ENCODE measurements around the gene SAPCD1. TPM values are rescaled to one million over a fixed set of nuclear protein-coding genes. Genes with fewer than 3 reads are reported as not detected.

SAPCD1 gene
- total RNA-seq, 1 experiment from 2014 or later = 13.7 TPM

- peaks cover 4% of the 10 kb centered on the region; the same call in 1 of the 2 replicates for H3K36me3 Mint-ChIP-seq
- TF ChIP-seq GTF2I (CRISPR knock-in tag; conservative IDR thresholded peaks at IDR 0.05) (no peak), CBFB (CRISPR knock-in tag; IDR thresholded peaks at IDR 0.05; ENCODE audit: low read depth) (no peak), IRF2 (CRISPR knock-in tag; IDR thresholded peaks at IDR 0.05; ENCODE audit: borderline replicate concordance, low read depth) (no peak), ZNF671 (CRISPR knock-in tag; IDR thresholded peaks at IDR 0.05) (no peak), RORB (CRISPR knock-in tag; IDR thresholded peaks at IDR 0.05) (no peak), NR3C1 (CRISPR knock-in tag; conservative IDR thresholded peaks at IDR 0.05; ENCODE audit: low read depth) (no peak), SMAD4 (CRISPR knock-in tag; IDR thresholded peaks at IDR 0.05) (no peak), NFE2L1 (CRISPR knock-in tag; IDR thresholded peaks at IDR 0.05) (no peak), ZMAT4 (CRISPR knock-in tag; IDR thresholded peaks at IDR 0.05) (no peak), KAT7 (CRISPR knock-in tag; IDR thresholded peaks at IDR 0.05; ENCODE audit: borderline replicate concordance) (no peak), ATF6 (CRISPR knock-in tag; IDR thresholded peaks at IDR 0.05) (no peak), HMGXB4 (CRISPR knock-in tag; IDR thresholded peaks at IDR 0.05) (no peak), MXD4 (CRISPR knock-in tag; IDR thresholded peaks at IDR 0.05; ENCODE audit: borderline replicate concordance) (no peak), FOXP1 (CRISPR knock-in tag; IDR thresholded peaks at IDR 0.05; ENCODE audit: borderline replicate concordance) (no peak), ZNF263 (CRISPR knock-in tag; IDR thresholded peaks at IDR 0.05; ENCODE audit: low read depth) (no peak)
- H3K4me1 Mint-ChIP-seq = peaks cover 18% of the 10 kb centered on the region
- no peak for ATAC-seq
- H3K27me3 Mint-ChIP-seq (ENCODE audit: low read depth) = no peaks in the 10 kb centered on the region; the same call in none of the 2 replicates
- peak overlapping the region; percentile 85 for H3K4me3 Mint-ChIP-seq
- DNase-seq (ENCODE audit: low spot score) = no peak
- no peak overlapping the region for H3K27ac Mint-ChIP-seq
- POLR2A ChIA-PET = interaction anchor here (0.6 to 2.3 kb wide), 7 partner anchors 7 to 540 kb away, joined by 3 to 18 read pairs (median 6); partner anchors contain the start of genes HSPA1B, VARS1 and VWA7
- CTCF ChIA-PET = interaction anchor here (0.6 to 2.4 kb wide), 8 partner anchors 17 to 145 kb away, joined by 3 to 19 read pairs (median 4); partner anchors contain the start of genes LY6G5C, NELFE, SKIC2 and VARS1
- H3K9me3 Mint-ChIP-seq = no peaks in the 10 kb centered on the region; the same call in 1 of the 2 replicates
Observed at GRCh38 chr6:31813465-31813849, 51.0 kb downstream of the SAPCD1 start.

Other genes starting within 250 kb of the SAPCD1 start
- not detected in 3 replicates for gene MCCD1, start 233.7 kb upstream of the SAPCD1 start, total RNA-seq (2021)
- 704 to 738 TPM (median 712 TPM) in 3 replicates for gene DDX39B, start 220.7 kb upstream of the SAPCD1 start, total RNA-seq (2021)
- 2.7 to 4.1 TPM (median 4.0 TPM) in 3 replicates for gene ATP6V1G2, start 216.0 kb upstream of the SAPCD1 start, total RNA-seq (2021)
- 14.9 to 19.5 TPM (median 17.1 TPM) in 3 replicates for gene NFKBIL1, start 215.0 kb upstream of the SAPCD1 start, total RNA-seq (2021)
- gene LTA, start 190.4 kb upstream of the SAPCD1 start, total RNA-seq (2021) = 0.46 to 1.2 TPM (median 0.87 TPM) in 3 replicates
- 0.23 to 0.46 TPM (median 0.31 TPM) in 3 replicates for gene TNF, start 187.1 kb upstream of the SAPCD1 start, total RNA-seq (2021)
- gene LTB, start 180.2 kb upstream of the SAPCD1 start, total RNA-seq (2021) = 1.0 to 1.5 TPM (median 1.3 TPM) in 3 replicates
- 0.34 to 0.66 TPM in 2 of 3 replicates, not detected in the other for gene LST1, start 176.4 kb upstream of the SAPCD1 start, total RNA-seq (2021)
- gene NCR3, start 169.7 kb upstream of the SAPCD1 start, total RNA-seq (2021) = not detected in 3 replicates
- gene AIF1, start 147.4 kb upstream of the SAPCD1 start, total RNA-seq (2021) = 5.4 to 8.5 TPM (median 7.1 TPM) in 3 replicates
- gene PRRC2A, start 141.9 kb upstream of the SAPCD1 start, total RNA-seq (2021) = 372 to 381 TPM (median 373 TPM) in 3 replicates
- gene BAG6, start 110.0 kb upstream of the SAPCD1 start, total RNA-seq (2021) = 366 to 410 TPM (median 396 TPM) in 3 replicates
- gene APOM, start 106.8 kb upstream of the SAPCD1 start, total RNA-seq (2021) = 3.5 to 4.6 TPM (median 4.3 TPM) in 3 replicates
- 14.0 to 16.3 TPM (median 14.3 TPM) in 3 replicates for gene C6orf47, start 101.9 kb upstream of the SAPCD1 start, total RNA-seq (2021)
- gene GPANK1, start 97.7 kb upstream of the SAPCD1 start, total RNA-seq (2021) = 24.3 to 29.1 TPM (median 26.4 TPM) in 3 replicates
- gene CSNK2B, start 96.6 kb upstream of the SAPCD1 start, total RNA-seq (2021) = 153 to 183 TPM (median 161 TPM) in 3 replicates
- gene LY6G5B, start 92.7 kb upstream of the SAPCD1 start, total RNA-seq (2021) = 10.7 to 15.7 TPM (median 11.0 TPM) in 3 replicates
- 0.98 to 1.6 TPM (median 1.0 TPM) in 3 replicates for gene LY6G5C, start 81.6 kb upstream of the SAPCD1 start, total RNA-seq (2021)
- gene ABHD16A, start 59.3 kb upstream of the SAPCD1 start, total RNA-seq (2021) = 28.6 to 30.3 TPM (median 29.8 TPM) in 3 replicates
- not detected in 3 replicates for gene LY6G6F, start 55.8 kb upstream of the SAPCD1 start, total RNA-seq (2021)
- gene LY6G6D, start 47.3 kb upstream of the SAPCD1 start, total RNA-seq (2021) = not detected in 3 replicates
- gene LY6G6C, start 40.9 kb upstream of the SAPCD1 start, total RNA-seq (2021) = 0.21 to 0.35 TPM in 2 of 3 replicates, not detected in the other
- gene MPIG6B, start 39.3 kb upstream of the SAPCD1 start, total RNA-seq (2021) = 0.09 to 0.11 TPM (median 0.11 TPM) in 3 replicates
- 62.2 to 67.3 TPM (median 65.8 TPM) in 3 replicates for gene DDAH2, start 33.4 kb upstream of the SAPCD1 start, total RNA-seq (2021)
- gene CLIC1, start 26.1 kb upstream of the SAPCD1 start, total RNA-seq (2021) = 229 to 244 TPM (median 230 TPM) in 3 replicates
- gene MSH5, start 22.7 kb upstream of the SAPCD1 start, total RNA-seq (2021) = 43.1 to 62.3 TPM (median 56.1 TPM) in 3 replicates
- 1.2 to 1.8 TPM (median 1.4 TPM) in 3 replicates for gene VWA7, start 14.7 kb downstream of the SAPCD1 start, total RNA-seq (2021)
- 147 to 177 TPM (median 161 TPM) in 3 replicates for gene VARS1, start 33.1 kb downstream of the SAPCD1 start, total RNA-seq (2021)
- 104 to 121 TPM (median 119 TPM) in 3 replicates for gene LSM2, start 44.3 kb downstream of the SAPCD1 start, total RNA-seq (2021)
- 1.2 to 2.1 TPM (median 1.9 TPM) in 3 replicates for gene HSPA1L, start 52.6 kb downstream of the SAPCD1 start, total RNA-seq (2021)
- 57.2 to 80.1 TPM (median 75.8 TPM) in 3 replicates for gene HSPA1A, start 52.9 kb downstream of the SAPCD1 start, total RNA-seq (2021)
- gene HSPA1B, start 65.1 kb downstream of the SAPCD1 start, total RNA-seq (2021) = 75.3 to 105 TPM (median 96.4 TPM) in 3 replicates
- gene NEU1, start 100.2 kb downstream of the SAPCD1 start, total RNA-seq (2021) = 42.6 to 44.8 TPM (median 42.8 TPM) in 3 replicates
- gene SLC44A4, start 116.3 kb downstream of the SAPCD1 start, total RNA-seq (2021) = 3.1 to 3.5 TPM (median 3.5 TPM) in 3 replicates
- gene EHMT2, start 135.0 kb downstream of the SAPCD1 start, total RNA-seq (2021) = 137 to 169 TPM (median 168 TPM) in 3 replicates
- 24.0 to 46.2 TPM (median 44.1 TPM) in 3 replicates for gene ZBTB12, start 139.4 kb downstream of the SAPCD1 start, total RNA-seq (2021)
- 1.3 TPM in 3 replicates for gene C2, start 165.1 kb downstream of the SAPCD1 start, total RNA-seq (2021)
- gene CFB, start 183.4 kb downstream of the SAPCD1 start, total RNA-seq (2021) = 1.4 to 2.7 TPM (median 1.4 TPM) in 3 replicates
- gene NELFE, start 196.3 kb downstream of the SAPCD1 start, total RNA-seq (2021) = 73.8 to 88.7 TPM (median 79.0 TPM) in 3 replicates
- gene SKIC2, start 196.5 kb downstream of the SAPCD1 start, total RNA-seq (2021) = 80.0 to 84.0 TPM (median 81.8 TPM) in 3 replicates
- 13.8 to 16.5 TPM (median 15.7 TPM) in 3 replicates for gene DXO, start 209.5 kb downstream of the SAPCD1 start, total RNA-seq (2021)
- gene C4A, start 219.4 kb downstream of the SAPCD1 start, total RNA-seq (2021) = 3.8 to 5.2 TPM (median 4.2 TPM) in 3 replicates